GM13977 (cell line): Measurements from ENCODE around the gene SLC44A5.

Experiments
- DNase-seq: peaks from one replicate; pipeline ENCODE4 v3.0.0; 2012; ENCODE audit warnings: low spot score
- in situ Hi-C: fragments of 300-500 bp; cut with MboI; formaldehyde crosslinking; loops from one replicate; pipeline ENCODE4 v1.12.0; 2022; ENCODE audit warnings: low sequenced_read_pairs, low pct_unique_long_range_greater_than_20kb, mixed read lengths, inconsistent platforms; ENCODE audit not compliant: unreplicated experiment
- TF ChIP-seq, protein P1 (sequence below): IDR thresholded peaks from 2 replicates; pipeline ENCODE4 v1.5.1; 2012; ENCODE audit warnings: mild to moderate bottlenecking, control low read depth; ENCODE audit not compliant: insufficient read depth; ENCODE audit errors: extremely low read depth, missing control alignments

The SLC44A5 gene

DNA sequence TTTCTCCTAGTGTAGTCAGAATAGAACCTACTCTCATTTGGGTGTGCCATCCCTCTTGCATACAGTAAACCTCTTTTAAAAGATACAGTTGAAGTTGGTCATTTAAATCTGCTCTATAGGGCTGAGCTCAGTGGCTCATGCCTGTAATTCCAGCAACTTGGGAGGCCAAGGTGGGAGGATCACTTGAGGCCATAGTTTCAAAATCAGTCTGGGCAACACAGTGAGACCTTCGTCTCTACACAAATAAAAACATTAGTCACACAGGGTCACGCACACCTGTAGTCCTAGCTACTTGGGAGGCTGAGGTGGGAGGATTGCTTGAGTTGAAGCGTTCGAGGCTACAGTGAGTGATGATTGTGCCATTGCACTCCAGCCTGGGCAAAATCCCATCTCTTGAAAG, 292.9 kb downstream of the SLC44A5 start:
- no peak for DNase-seq
- TF ChIP-seq, protein P1, sequence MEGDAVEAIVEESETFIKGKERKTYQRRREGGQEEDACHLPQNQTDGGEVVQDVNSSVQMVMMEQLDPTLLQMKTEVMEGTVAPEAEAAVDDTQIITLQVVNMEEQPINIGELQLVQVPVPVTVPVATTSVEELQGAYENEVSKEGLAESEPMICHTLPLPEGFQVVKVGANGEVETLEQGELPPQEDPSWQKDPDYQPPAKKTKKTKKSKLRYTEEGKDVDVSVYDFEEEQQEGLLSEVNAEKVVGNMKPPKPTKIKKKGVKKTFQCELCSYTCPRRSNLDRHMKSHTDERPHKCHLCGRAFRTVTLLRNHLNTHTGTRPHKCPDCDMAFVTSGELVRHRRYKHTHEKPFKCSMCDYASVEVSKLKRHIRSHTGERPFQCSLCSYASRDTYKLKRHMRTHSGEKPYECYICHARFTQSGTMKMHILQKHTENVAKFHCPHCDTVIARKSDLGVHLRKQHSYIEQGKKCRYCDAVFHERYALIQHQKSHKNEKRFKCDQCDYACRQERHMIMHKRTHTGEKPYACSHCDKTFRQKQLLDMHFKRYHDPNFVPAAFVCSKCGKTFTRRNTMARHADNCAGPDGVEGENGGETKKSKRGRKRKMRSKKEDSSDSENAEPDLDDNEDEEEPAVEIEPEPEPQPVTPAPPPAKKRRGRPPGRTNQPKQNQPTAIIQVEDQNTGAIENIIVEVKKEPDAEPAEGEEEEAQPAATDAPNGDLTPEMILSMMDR: no peak
- in situ Hi-C loops: no loop called here

DNA sequence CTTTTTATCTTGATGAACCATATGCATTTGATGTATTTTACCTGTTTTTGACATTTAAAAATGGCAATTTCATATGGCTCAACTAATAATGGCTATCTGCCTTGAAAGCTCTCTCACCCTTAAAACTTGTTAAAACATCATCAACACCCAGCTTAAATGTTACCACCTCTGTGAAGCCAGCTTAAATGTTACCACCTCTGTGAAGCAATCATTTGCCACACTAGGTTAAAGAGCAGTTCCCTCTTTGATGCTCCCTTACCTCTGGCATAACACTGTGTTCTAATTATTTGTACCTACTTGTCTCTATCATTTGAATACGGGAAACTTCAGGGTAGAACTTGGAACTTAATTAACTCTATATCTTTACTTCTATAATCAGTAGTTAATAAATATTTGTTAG, 294.7 kb downstream of the SLC44A5 start:
- TF ChIP-seq, protein P1: no peak
- DNase-seq: no peak
- in situ Hi-C loops: no loop called here

DNA sequence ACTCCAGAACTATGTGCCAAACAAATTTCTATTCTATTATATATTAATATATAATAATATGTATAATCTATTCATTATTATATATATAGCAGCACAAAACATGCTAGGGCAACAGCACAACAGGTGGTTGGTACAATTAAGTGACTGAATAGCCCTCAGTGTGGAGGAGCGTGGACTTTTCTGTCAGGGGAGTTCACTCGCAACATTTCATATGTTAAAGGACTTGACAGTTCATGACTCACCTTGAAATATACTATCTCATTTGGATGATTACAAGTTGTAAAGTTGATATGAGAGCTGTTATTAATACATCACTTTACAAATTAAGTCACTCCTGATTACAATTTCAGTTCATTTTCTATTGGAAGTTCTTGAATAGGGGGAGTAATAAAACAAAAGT, 298.3 kb downstream of the SLC44A5 start:
- DNase-seq: no peak
- TF ChIP-seq, protein P1: no peak
- in situ Hi-C loops: no loop called here

DNA sequence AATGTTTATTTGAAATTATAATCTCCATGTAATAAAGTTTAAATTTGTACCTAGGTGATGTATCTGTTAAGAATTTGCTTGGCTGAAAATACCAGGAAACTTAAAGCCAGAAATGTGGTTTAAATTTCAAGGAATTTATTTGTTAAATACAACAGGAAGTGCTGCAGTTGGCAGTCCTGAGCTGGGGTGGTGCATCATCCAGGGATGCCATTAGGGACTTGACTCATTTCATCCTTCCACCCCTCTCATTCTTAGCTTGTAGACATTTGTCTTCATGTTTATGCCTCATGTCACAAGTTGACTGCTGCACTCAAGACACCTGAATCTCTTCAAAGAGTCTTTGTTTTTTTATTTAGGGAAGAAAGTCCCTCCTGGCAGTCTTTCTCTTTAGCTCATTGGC, 300.8 kb downstream of the SLC44A5 start:
- TF ChIP-seq, protein P1: no peak
- no peak for DNase-seq
- in situ Hi-C loops: no loop called here

DNA sequence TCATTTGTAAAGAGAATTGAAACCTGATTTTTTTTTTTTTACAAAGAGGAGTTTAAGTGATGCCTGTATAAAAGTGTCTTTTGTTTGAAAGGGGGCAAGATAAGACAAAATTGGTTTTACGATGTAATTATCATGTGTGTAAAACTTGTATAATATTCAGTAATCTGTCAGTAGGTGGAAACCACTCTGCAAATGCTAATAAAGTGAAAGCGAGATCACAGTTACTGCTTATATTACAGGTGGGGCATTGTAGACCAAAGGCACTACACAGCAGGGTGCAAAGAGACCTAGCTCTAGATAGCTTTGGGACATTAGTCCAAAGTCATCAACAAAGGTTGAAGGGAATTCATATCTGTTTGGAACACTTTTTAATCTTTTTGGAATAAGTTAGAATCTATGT, 302.5 kb downstream of the SLC44A5 start:
- TF ChIP-seq, protein P1: no peak
- DNase-seq: no peak
- in situ Hi-C loops: no loop called here

DNA sequence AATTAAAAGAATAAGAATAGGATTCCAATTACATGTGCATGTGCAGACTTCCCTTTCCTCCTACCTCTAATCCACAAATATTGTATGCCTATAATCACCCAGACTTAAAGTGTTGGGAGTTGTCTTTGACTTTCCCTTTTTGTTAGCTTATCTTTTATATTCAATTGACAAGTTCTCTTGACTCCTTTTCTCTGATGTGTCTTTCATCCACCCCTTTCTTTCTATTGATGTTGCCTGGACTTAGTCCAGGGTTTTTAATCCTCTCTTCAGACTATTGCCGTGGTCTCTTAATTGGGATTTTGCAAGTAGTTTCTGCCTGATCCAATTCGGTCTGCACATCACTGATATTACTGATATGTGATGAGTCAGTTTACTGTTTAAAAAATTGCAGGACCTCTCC, 305.9 kb downstream of the SLC44A5 start:
- TF ChIP-seq, protein P1: no peak
- no peak for DNase-seq
- in situ Hi-C loops: no loop called here

DNA sequence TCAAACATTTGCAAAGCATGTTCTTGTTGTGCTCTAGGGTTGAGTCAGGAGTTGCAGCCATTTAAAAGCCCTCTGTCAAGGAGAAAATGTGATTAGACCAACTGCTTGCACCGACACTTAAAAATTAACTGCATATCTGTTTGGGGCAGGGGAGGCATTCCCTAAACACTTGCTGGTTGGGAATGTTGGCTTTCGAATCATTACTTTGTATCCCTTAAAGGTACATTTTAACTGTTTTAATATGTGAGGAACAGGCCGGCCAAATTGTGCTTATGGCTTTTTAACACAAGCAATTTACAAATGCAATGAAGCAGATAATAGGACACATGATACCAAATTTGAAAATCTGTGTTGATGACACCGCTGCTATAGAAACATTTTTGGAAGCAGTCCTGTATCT, 317.6 kb downstream of the SLC44A5 start:
- no peak for DNase-seq
- in situ Hi-C loops: no loop called here
- TF ChIP-seq, protein P1: no peak
